Measurements from ENCODE around the gene DMAC2.
"Not testable (repeated sequence)": the region's sequence is repeated elsewhere in the genome, so short reads cannot be mapped to it uniquely, and the experiment has no call there.

The DMAC2 gene

GRCh38 chr19:41443813-41444455 is 4.2 kb upstream of the DMAC2 start:
- in situ Hi-C loops (cut with MboI; ENCODE audit: low sequenced_read_pairs): no loop called here

DNA sequence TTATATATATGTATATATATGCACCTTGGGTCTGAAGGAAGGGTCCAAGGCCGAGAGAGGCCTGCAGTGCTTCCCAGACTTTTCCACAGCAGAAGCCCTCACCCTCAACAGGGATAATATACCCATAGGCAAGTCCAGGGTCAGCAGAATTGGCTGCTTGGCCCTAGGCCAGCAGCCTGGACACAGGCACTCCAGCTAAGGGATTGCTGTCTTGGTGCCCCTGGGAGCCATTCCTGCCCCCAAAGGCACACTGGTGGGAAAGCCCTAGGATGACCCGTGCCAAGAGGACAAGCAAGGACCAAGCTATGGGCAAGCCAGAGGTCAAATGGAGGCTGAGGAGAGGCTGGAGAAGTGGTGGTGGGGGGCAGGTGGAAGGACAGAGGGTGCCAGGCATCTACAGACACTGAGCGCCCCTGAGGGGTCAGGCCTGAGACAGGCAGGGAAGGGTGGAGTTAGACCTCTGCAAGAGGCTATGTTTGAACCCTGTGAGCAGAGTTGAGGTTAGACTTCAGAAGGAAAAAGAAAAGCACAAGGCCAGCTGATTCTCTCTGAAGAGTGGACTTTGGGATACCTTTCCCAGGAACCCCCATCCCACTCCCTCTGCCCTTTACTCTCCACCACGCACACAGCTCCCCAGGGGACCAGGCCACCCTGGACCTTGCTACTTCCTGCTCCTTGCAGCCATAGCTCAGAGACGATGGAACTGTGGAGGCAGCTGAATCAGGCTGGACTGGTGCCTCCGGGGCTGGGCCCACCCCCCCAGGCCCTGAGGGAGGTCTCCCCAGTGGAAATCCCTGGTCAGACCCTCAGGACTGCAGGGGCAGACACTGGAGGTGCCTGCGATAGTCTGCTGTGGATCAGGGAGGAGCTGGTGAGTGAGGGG is 3.0 kb upstream of the DMAC2 start, which contains the start of gene ERICH4:
TSS of gene ERICH4 (plus strand) at position 684 of the 883 bp plus-strand sequence. CDS start at position 698, 14 bp downstream.
- in situ Hi-C loops (cut with MboI; ENCODE audit: low sequenced_read_pairs): no loop called here

DNA sequence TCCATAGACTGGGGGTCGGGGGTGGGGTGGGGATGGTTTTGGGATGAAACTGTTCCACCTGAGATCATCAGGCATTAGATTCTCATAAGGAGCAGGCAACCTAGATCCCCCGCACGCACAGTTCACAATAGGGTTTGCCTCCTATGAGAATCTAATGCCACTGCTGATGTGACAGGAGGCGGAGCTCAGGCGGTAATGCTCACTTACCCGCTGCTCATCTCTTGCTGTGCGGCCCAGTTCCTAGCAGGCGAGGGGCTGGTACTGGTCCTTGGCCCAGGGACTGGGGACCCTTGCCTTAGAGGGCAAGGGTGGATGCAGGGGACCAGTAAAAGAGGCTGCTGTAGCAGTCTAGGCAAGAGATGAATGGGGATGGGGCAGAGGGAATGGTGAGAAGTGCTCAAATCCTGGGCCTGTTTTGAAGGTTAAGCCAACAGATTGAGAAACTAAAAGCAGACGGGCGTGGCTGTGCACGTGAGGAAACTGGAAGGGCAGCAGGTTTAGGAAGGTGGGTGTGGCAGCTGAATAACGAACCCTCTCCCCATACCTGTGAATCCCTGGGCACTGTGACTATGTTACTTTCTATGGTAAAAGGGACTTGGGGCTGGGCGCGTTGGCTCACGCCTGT is 1.7 kb upstream of the DMAC2 start:
- in situ Hi-C loops (cut with MboI; ENCODE audit: low sequenced_read_pairs): no loop called here

GRCh38 chr19:41437944-41438574 is 1.7 kb downstream of the DMAC2 start:
- in situ Hi-C loops (cut with MboI; ENCODE audit: low sequenced_read_pairs): no loop called here

DNA sequence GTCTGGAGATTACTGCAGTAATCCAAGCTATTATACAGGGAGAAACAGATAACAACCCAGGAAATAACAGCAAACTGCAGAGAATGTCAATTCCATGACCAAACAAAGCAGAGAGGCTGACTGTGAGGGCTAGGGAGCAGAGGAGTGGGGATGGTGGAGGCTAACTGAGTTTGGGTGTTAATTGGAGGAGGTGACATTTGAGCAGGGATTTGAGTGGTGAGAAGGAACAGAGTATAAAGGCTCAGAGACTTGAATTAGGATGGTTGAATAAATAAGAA is 3.1 kb downstream of the DMAC2 start:
- in situ Hi-C loops (cut with MboI; ENCODE audit: low sequenced_read_pairs): no loop called here

DNA sequence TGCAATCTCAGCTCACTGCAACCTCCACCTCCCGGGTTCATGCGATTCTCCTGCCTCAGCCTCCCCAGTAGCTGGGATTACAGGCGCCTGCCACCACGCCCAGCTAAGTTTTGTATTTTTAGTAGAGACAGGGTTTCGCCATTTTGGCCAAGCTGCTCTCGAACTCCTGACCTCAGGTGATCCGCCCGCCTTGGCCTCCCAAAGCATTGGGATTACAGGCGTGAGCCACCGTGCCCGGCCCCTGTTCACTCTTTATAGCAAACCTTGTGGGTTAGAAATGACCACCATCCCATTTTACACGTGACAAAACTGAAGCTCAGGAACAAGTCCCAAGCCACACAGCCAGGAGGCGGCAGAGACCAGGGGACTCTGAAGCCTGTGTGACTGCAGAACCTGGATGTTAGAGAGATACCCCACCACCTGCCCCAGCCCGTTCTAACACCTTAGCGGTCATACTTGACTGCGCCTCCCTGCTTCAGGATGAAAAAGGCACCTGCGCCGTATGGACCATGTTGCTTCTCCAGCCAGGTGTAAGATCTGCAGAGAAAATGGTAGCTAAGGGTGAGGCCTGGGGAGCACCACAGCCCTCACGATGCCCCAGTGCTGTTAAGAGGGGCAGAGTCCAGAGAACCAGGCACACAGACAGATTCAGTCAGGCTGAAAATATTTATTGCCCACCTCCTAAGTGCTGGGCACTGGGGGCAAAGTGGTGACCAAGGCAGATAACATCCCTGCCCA is 3.6 kb downstream of the DMAC2 start:
- in situ Hi-C loops (cut with MboI; ENCODE audit: low sequenced_read_pairs): no loop called here

DNA sequence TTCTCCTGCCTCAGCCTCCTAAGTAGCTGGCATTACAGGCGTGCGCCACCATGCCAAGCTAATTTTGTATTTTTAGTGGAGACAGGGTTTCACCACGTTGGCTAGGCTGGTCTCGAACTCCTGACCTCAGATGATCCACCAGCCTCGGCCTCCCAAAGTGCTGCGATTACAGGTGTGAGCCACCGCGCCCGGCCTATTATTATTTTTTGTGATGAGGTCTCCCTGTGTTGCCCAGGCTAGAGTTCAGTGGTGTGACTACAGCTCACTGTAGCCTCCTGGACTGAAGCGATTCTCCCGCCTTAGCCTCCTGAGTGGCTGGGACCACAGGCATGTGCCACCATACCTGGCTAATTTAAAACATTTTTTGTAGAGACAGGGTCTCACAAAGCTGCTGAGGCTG is 4.3 kb downstream of the DMAC2 start:
- in situ Hi-C loops (cut with MboI; ENCODE audit: low sequenced_read_pairs): not testable (repeated sequence)

DNA sequence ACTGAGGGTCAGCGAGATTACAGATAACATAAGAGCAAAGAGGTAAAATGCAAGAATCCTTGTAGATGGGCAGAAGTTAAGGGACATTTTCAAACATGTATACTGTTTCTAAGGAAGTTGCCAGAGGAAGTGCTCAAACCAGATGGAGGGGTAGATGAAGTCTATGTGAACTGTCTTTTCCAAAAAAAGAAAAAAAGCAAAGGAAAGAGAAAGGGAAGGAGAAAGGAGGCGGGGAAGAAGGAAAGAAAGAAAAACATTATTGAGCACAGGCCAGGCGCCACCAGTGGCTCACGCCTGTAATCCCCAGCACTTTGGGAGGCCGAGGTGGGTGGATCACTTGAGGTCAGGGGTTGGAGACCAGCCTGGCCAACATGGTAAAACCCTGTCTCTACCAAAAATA is 5.3 kb downstream of the DMAC2 start:
- in situ Hi-C loops (cut with MboI; ENCODE audit: low sequenced_read_pairs): no loop called here

DNA sequence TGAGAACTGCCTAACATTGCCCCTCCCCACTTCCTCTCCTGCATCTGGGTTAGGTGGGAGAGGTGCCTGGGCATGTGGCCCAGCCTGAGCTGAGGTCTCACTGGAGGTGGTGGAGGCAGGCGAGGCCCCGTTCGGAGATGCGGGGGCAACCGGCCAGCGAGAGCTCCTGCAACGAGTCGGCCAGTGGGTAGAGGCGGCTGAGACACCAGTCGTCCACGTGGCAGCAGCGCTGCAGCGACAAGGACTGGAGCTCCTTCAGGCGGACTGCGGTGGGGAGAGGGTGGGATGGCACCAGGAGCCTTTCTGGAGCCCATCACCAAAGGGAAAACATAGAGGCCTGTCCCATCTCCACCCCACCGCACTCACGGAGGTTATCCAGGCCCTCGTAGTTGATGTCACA is 6.5 kb downstream of the DMAC2 start:
- in situ Hi-C loops (cut with MboI; ENCODE audit: low sequenced_read_pairs): no loop called here

DNA sequence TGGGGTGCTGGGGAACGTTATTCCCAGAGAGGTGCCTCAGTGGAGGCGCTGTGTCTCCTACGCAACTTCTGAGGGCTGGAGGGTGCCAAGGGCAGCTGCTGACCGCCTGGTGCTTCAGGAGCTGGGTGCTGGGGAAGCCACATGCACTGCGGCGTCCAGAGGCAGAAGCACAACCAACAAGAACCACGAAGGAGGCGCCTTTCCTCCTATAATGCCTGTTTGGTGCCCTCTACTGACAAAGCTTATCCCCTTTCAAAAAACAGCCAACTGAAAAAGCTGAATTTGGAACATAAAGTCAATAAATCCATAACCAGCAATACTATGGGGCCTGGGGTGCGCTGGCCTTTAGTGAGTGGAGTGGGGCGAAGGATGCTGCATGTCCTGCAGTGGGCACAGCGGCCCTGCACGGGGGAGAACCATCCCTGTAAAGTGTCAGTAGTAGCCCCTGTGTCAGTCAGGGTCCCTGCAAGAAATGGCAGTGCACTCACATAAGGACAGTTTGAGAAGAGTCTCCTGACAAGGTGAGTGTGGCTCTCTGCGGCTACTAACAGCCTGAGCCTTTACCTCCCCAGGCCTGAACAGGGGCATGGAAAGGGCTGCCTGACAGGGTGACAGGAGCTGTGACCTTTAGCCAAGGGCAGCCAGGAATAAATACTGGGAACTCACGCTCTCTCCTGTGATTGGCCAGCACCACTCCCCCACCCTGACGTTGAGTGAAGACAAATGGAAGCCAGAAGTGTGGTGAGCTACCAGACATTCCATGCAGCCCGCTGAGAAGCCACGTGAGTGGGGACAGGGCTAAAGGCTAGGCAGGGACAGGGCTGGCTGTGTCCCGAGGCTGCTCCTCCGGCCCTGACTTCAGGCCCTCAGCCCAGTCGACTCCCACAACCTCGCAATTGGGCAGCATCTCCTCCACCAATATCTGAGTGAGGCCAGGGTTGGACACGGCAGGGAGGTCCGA is 8.0 kb downstream of the DMAC2 start:
- in situ Hi-C loops (cut with MboI; ENCODE audit: low sequenced_read_pairs): no loop called here

GRCh38 chr19:41430922-41431321 is 8.8 kb downstream of the DMAC2 start:
- in situ Hi-C loops (cut with MboI; ENCODE audit: low sequenced_read_pairs): no loop called here

GRCh38 chr19:41428481-41428859 is 11.2 kb downstream of the DMAC2 start:
- in situ Hi-C loops (cut with MboI; ENCODE audit: low sequenced_read_pairs): no loop called here

DNA sequence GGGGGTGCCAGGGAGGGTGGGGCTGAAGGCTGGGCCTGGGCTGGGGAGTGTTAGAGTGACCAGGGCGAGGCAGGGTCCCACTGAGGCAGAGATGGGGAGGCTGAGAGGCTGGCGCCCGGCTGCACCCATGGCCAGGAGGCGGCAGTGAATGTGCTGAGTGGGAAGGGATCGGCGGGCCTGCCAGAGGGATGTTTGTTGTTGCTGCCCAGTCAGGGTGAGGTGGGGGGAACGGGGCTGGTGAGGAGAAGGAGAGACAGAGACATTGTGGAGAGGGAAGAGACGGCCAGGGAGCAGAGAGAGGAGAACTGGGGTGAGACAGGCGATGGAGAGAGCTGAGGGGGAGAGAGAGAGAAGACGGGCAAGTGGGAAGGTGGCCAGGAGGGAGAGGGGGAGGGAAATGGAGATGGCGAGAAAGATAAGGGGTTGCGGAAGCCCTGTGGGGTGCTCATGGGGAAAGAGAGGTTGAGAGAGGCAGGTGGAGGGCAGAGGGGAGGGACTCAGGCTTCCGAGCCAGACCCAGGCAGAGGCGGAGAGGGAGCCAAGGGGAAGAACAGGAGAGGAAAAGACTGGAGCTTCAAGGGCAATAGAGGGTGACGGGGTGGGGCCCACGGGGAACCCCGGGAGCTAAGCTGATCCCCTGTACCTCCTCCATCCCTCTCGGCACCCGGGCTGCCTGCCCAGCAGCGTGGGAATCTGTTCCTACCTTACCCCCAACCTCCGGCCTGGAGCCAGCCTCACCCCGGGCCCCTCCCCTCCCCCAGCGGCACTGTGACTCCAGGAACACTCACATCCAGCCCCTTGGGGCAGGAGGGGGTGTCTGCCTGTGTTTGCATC is 11.8 kb downstream of the DMAC2 start:
- in situ Hi-C loops (cut with MboI; ENCODE audit: low sequenced_read_pairs): no loop called here

DNA sequence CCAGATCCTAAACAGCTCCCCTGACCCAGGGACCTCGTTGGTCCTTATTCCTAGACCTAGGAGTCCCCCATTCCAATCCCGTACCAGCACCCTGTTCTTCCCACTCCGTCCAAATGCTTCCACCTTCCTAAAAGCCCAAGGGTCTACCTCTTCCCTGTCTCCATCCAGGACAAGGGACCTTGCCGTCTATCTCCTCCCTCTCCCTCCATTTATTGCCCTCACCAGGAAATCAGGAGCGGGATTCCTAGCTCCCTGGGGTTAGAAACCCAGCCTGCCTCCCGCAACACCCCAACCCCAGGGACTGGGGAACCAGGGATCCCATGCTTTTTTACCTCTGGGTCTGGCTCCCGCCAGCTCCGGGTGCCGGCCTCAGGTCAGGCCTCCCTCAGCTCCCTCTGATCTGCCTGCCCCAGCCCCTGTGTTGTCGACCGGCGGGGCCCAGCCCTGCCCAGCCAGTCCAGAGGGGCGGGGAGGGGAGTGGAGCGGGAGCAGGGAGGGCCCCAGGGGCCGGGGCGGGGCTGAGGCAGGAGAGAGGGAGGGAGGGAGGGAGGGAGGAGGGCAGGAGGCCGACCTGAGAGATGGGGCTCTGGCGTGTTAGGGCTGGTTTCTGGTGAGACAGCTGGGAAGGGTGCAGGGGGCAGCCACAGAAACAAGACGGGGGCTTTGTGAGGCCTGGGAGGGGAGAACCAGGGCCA is 12.6 kb downstream of the DMAC2 start, which contains the start of gene B3GNT8:
TSS of gene B3GNT8 (minus strand) at position 423 of the 695 bp plus-strand sequence. CDS start 596 bp downstream, outside the sequence.
- in situ Hi-C loops (cut with MboI; ENCODE audit: low sequenced_read_pairs): no loop called here

- in situ Hi-C loops (cut with MboI; ENCODE audit: low sequenced_read_pairs): no loop called here
Observed at GRCh38 chr19:41426116-41426841, 13.4 kb downstream of the DMAC2 start.

- in situ Hi-C loops (cut with MboI; ENCODE audit: low sequenced_read_pairs): no loop called here
Observed at GRCh38 chr19:41425174-41426115, 14.3 kb downstream of the DMAC2 start.

Measured in hTERT RPE-1 (cell line).